DMS53 treated with DMSO at 0.1 percent for 48 hours (cell line): ENCODE results near the gene CRTAC1.
A peak's percentile ranks its signal among the peaks of the same experiment; 100 is the strongest.

Source experiments
- DNase-seq: peaks from one replicate; lab custom pipeline; 2025; ENCODE audit not compliant: unreplicated experiment; lab: John Stamatoyannopoulos, UW

CRTAC1 gene

DNA sequence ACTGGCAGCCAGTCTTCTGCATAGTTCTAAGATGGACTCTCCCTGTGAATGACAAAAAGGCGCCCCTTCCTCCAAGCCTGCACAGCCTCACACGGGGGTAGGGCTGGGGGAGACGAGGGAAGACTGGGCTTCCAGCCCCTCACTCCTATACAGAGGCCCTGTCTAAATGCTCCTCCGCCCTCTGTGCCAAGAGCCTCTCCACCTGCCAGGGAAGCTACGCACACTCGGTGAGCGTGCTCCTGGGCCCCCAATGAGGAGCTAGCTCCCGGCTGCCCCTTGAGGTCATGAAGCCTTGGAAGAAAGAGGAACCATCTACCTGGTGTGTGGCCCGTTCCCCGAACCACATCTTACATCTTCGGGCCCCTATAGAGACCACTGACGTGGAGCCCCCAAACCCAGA is 54.8 kb downstream of the CRTAC1 start:
- DNase-seq, result no peak

GRCh38 chr10:97974526-97975525 is 55.6 kb downstream of the CRTAC1 start:
- no peak for DNase-seq

DNA sequence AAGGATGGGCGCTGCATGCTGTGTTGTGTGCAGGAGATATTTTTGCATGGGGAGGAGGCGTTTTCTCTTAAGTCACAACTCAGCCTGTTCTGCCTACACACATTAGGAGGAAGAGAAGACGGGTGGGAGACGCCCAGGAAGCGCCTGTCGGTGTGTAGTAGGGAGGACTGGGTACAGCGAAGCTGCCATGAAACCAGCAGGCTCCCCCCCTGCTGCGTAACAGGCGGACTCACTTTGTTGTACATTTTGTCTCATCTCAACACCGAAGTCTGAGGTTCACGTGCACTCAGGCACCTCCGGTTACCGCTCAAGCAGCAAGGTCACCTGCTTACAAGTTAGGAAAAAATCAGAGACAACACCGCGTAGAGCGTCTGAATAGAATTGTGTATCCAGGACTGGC is 56.3 kb downstream of the CRTAC1 start:
- no peak for DNase-seq

DNA sequence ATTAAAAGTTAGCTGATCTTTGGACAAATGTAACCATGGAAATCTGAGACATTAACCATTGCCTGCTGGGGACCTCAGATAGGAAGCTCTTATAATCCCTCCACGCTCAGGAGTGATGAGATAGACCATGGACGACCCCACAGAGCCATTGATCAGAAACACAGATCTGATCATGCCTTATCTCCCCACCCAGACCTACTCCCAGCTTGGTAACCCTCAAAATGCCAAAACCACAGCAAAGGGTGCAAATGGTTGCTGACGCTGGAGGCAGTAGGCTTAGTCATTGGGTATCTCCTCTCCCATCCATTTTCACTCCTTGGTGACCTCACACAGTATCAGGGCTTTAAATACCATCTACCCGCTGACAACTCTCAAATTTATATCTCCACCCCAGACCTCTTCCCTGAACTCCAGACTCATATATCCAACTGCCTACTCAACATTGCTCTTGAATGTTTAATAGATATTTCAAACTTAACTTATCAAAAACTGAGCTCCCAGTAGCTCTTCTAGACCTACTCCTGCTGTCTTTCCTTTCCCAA is 60.8 kb downstream of the CRTAC1 start:
- DNase-seq, result no peak

DNA sequence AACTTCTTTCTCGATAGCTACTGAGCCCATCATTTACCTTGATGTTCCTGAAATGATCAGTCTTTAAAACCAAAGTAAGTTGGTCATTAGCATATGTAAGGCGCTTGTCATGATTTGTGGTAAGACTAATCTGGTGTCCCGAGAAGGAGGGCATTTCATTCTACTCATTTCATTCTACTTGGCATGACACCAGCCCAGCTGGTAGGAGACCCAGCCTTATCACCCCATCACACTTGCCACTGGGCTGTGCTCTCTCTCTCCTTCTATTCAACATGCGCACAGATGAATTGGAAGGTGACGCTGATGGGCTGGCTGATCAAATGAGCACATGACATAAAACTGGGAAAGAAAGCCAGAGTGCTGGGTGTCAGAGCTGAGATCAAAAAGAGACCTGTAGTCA is 65.7 kb downstream of the CRTAC1 start:
- no peak for DNase-seq

DNA sequence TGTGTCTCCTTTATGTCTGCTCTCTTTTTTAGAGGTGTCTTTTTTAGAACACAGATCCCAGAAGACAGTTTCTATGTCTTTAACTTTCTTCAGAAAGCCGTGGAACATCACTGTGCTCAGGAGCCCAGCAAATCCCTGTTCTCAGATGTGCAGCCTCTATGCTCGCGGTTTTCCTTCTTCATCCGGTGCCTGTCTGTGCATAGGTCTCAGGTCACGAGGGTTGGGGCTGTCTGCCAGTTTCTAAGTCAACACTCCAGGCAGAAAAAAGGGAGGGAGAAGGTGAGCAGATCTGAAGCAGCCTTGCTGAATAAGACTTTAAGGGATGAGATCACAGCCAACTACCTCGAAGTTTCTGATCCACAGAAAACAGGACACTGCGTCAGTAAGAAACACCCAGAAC is 68.5 kb downstream of the CRTAC1 start:
- DNase-seq, result peak; percentile 37

DNA sequence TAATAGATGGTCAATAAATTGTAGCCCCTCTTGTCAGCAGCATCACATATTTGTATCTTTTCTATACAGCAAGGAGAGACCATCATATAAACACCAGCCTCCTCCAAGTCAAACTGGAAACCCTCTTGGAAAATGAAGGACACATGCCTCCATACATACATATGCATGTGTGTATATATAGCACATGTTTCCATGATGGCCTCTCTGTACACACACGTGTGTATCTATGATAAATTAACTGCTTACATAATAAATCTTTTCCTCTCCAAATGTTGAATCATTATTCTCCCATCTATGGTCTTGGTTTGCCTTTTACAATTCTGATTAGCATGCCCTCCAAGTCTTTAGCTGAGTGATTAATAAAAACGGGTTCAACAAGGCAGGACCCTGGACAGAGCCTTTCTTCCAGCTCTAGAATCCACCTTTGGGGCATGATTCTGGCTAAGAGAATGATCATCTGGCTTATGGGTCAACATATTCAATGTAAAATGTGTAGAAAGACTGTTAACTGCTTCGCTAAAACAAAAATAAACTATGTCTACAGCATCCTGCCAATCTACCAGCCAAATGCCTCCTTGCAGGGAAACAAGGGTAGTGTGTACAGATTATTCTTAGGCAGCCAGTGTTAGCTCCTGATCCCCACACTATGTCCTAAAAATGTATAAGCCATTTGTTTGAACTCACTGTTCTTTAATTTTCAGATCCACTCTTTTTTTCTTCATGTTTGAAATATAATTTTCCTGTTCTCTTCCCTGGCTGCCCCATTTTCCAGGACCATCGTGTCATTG is 70.0 kb downstream of the CRTAC1 start:
- no peak for DNase-seq

- no peak for DNase-seq
These were observed 81.0 kb downstream of the CRTAC1 start for GRCh38 chr10:97949462-97949861.

- DNase-seq, result no peak
These were observed 81.6 kb downstream of the CRTAC1 start for GRCh38 chr10:97948822-97949221.

DNA sequence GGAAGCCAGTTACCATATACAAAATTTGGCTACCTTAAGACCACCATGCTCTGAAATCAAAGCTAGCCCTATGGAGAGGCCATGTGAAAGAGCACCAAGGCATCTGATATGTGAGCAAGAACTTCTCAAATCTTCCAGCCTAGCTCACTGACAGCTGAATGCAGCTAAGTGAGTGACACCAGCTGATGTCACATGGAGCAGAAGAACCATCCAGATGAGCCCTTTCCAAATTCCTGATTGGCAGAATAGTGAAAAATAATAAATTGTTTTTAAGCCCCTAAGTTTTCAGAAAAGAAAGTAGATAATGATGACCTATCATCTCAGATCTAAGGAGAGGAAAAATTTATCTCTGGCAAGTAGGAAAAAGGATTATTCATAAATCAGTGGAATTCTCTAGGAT is 85.6 kb downstream of the CRTAC1 start:
- no peak for DNase-seq

DNA sequence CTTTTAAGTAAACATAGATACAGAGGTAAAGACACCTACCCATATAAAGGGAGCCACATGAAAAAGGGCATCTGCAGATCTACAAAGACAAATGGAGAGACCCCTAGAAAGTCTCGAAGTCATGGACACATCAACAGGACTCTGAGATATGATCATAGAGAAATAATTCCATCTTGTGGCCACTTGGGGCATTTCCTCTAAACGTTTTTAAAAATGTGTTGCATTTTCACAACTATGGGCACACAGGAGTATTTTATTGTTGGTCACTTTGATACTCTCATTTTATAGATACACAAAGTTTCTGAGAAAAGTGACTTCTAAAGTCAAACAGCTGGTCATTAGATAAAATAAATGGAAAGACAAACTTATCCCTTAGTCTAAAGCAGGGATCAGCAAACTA is 87.1 kb downstream of the CRTAC1 start:
- no peak for DNase-seq

DNA sequence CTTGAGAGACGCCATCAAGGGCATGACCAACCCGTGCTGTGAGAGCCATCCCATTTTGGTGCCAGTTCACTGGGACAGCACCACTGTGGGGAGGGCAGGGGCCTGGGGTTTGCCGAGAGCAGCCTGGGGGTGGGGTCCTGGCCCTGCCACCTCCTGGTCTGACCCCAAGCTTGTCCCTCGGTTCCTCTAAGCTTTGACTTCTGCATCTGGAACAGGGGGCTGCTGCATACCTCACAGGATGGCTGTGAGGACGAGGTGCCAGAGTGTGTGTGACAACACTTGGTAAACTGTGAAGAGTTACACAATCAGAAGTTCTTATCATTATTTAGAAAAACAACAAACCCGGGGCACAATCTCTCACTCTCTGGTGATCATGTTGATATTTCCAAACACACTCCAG is 89.9 kb downstream of the CRTAC1 start:
- DNase-seq, result no peak

GRCh38 chr10:97939446-97939990 is 90.9 kb downstream of the CRTAC1 start:
- DNase-seq, result no peak

GRCh38 chr10:97937928-97938327 is 92.5 kb downstream of the CRTAC1 start:
- DNase-seq, result no peak

- DNase-seq, result no peak
These were observed 93.4 kb downstream of the CRTAC1 start for GRCh38 chr10:97937054-97937453.

- no peak for DNase-seq
These were observed 94.3 kb downstream of the CRTAC1 start for GRCh38 chr10:97936126-97936525.

DNA sequence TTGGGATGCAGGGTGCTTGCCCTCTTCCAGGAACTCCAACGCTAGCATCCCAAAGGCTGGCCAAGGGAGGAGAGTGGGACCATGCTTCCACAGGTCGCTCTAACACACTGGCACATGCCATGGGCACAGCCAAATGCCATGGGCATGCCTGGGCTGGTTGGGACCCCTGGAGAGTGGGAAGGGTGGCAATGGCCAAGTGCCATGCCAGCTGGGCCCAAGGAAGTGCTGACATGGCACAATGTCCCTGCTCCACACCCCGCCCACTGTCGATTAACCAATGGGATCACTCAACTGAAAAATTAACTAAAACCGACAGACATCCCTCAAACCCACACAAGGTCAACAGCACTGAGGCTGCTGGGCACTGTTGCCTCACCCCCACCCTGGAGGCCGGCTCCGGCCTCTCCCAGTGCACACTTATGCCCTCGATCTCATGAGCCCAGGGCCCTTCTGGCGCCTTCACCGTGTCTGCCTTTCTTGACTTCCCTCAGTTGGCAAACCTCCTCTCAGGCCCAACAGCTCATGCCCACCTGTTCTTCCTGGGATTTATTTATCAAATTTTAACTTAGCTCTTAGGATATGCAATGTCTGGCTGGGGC is 97.4 kb downstream of the CRTAC1 start:
- DNase-seq, result no peak

GRCh38 chr10:97931041-97931440 is 99.4 kb downstream of the CRTAC1 start:
- no peak for DNase-seq

GRCh38 chr10:97928897-97929296 is 101.5 kb downstream of the CRTAC1 start:
- no peak for DNase-seq

- DNase-seq, result no peak
These were observed 102.8 kb downstream of the CRTAC1 start for GRCh38 chr10:97927622-97928021.

DNA sequence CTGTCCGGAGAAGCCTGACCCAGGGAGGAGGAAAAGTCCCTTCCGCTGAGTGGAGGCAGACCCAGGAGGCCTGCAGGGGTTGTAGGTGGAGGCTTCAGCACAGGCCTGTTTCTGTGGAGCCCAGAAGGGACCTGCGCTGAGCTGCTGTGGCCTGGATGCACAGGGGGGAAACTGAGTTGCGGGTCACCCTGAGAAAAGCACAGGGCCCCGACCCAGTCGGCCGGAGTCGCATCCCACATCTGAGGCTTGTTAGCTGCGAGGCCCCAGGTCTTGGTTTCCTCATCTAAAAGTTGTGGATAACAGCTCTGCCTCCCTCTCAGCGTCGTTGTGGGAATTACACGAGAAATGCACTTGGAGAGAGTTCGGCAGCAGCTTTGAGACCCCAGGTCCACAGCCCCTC is 104.4 kb downstream of the CRTAC1 start:
- DNase-seq, result no peak
